Measurements from ENCODE around the gene HOMEZ.
"Not testable (repeated sequence)": the region's sequence is repeated elsewhere in the genome, so short reads cannot be mapped to it uniquely, and the experiment has no call there.

The HOMEZ gene

GRCh38 chr14:23232241-23232808, 53.6 kb downstream of the HOMEZ start:
- not testable (repeated sequence) for FAIRE-seq; DNase-seq (ENCODE audit: extremely low spot score, insufficient read length, low read depth)

- no peak for FAIRE-seq
- no peak for DNase-seq (ENCODE audit: extremely low spot score, insufficient read length, low read depth)
Measured at GRCh38 chr14:23228812-23229211, 57.1 kb downstream of the HOMEZ start.

DNA sequence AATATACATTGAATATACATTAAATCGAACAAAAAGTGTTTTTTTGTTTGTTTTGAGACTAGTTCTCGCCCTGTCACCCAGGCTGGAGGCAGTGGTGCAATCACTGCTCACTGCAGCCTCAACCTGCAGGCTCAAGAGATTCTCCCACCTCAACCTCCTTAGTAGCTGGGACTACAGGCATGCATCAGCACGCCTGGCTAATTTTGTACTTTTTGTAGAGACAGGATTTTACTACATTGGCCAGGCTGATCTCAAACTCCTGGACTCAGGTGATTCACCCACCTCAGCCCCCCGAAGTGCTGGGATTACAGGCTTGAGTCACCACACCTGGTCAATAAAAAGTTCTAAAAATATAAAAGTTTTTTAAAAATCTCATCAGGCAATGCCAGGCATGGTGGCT, 58.4 kb downstream of the HOMEZ start:
- DNase-seq (ENCODE audit: extremely low spot score, insufficient read length, low read depth) (no peak), FAIRE-seq (no peak)

DNA sequence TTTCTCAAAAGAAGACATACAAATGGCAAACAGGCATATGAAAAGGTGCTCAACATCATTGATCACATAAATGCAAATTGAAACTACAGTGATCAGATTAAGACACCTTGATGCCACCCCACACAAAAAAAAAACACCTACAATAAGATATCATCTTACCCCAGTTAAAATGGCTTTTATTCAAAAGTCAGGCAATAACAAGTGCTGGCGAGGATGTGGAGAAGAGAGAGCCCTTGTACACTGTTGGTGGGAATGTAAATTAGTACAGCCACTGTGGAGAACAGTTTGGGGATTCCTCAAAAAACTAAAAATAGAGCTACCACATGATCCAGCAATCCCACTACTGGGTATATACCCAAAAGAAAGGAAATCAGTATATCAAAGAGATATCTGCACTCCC, 61.0 kb downstream of the HOMEZ start:
- DNase-seq (ENCODE audit: extremely low spot score, insufficient read length, low read depth); FAIRE-seq: not testable (repeated sequence)

Measured in GM18507 (cell line).